ENCODE results near the gene SORCS3. TPM values are rescaled to one million over a fixed set of nuclear protein-coding genes. Genes with fewer than 3 reads are reported as not detected.

The SORCS3 gene
- total and polyA plus RNA-seq, 9 of the 15 experiments (the other 6 are each of a cell fraction or from before 2014, with no cell fraction given), result not detected

DNA sequence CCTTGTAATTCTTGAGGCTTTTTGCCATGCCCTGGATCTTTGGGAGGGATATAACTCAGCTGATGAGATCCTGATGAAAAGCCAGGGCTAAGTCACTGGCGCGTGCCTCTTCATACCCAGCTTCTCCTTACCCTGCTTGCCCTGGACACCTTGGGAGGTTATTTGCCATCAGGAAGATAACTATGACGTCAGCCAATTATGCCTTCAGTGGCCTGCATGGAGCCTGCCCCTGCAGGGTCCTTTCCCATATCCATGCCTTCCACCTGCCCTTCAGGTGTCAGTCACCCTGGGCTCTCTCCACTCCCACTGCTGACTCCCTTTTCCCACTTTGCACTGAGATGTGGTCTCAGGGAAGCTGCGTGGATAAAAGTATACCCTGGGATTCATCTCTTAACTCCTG is 520.1 kb downstream of the SORCS3 start:
- no peaks in the 10 kb centered on the region for H3K9me3 ChIP-seq (replicated peaks; ENCODE audit: control insufficient read depth, insufficient read depth, low read depth, low read length)
- TF ChIP-seq ZNF324 (CRISPR knock-in tag; IDR thresholded peaks at IDR 0.05), result no peak
- TF ChIP-seq ZNF778 (CRISPR knock-in tag; IDR thresholded peaks at IDR 0.05), result no peak
- TF ChIP-seq TFAM (CRISPR knock-in tag; conservative IDR thresholded peaks at IDR 0.05), result no peak
- TF ChIP-seq NEUROD1 (IDR thresholded peaks at IDR 0.05; ENCODE audit: borderline replicate concordance, low read depth, low read length, partially characterized antibody), result no peak
- TF ChIP-seq, protein P1, sequence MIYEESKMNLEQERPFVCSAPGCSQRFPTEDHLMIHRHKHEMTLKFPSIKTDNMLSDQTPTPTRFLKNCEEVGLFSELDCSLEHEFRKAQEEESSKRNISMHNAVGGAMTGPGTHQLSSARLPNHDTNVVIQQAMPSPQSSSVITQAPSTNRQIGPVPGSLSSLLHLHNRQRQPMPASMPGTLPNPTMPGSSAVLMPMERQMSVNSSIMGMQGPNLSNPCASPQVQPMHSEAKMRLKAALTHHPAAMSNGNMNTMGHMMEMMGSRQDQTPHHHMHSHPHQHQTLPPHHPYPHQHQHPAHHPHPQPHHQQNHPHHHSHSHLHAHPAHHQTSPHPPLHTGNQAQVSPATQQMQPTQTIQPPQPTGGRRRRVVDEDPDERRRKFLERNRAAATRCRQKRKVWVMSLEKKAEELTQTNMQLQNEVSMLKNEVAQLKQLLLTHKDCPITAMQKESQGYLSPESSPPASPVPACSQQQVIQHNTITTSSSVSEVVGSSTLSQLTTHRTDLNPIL (CRISPR knock-in tag; IDR thresholded peaks at IDR 0.05), result no peak
- TF ChIP-seq MXI1 (IDR thresholded peaks at IDR 0.05; ENCODE audit: low read depth, low read length), result no peak
- H2AFZ ChIP-seq (ENCODE audit: low read depth, low read length), result no peak overlapping the region
- H3K36me3 ChIP-seq (ENCODE audit: control insufficient read depth, insufficient read depth, low read length), result no peaks in the 10 kb centered on the region
- H3K4me1 ChIP-seq (replicated peaks in 1 of 2; ENCODE audit: control insufficient read depth in 2 of 2, insufficient read depth in 2 of 2, low read length in 2 of 2), result no peaks in the 10 kb centered on the region
- no peak for ATAC-seq
- FAIRE-seq, result no peak
- H4K20me1 ChIP-seq (replicated peaks; ENCODE audit: control insufficient read depth, insufficient read depth, low read length), result no peaks in the 10 kb centered on the region
- H3K9me1 ChIP-seq (ENCODE audit: control insufficient read depth, insufficient read depth, low read length), result no peaks in the 10 kb centered on the region
- in situ Hi-C loops (cut with MboI) (no loop called here), intact Hi-C loops (cut with micrococcal nuclease) (no loop called here)
- H3K27ac ChIP-seq (ENCODE audit: extremely low read depth, low read depth, low read length), result no peak overlapping the region
- no TSS peak for BruUV-seq (replicated peaks)
- no peaks in the 10 kb centered on the region for H3K27me3 ChIP-seq (ENCODE audit: control insufficient read depth in 2 of 2, insufficient read depth in 2 of 2, low read length in 2 of 2)
- DNase-seq (ENCODE audit: extremely low read depth in 1 of 4, low spot score in 3 of 4), result no peak
- H3K79me2 ChIP-seq (ENCODE audit: control insufficient read depth, insufficient read depth, low read length), result no peaks in the 10 kb centered on the region
- ChIA-PET POLR2A (no interaction called here), CTCF (ENCODE audit: low intra/inter-chr PET ratio) (no interaction called here)
- H3K9ac ChIP-seq (ENCODE audit: insufficient read depth in 1 of 2, low read depth in 2 of 2, low read length in 2 of 2), result no peak overlapping the region
- 0% methylated on average over 2 of the region's 4 CpGs for whole genome bisulfite sequencing (ENCODE audit: insufficient coverage, low coverage, missing lambda C conversion rate)
- no peak overlapping the region for H3K4me2 ChIP-seq (ENCODE audit: insufficient read depth, low read length)
- no peak overlapping the region for H3K4me3 ChIP-seq

Measured in K562 (cell line).